Measurements from ENCODE around the gene UCHL5.

UCHL5 gene

DNA sequence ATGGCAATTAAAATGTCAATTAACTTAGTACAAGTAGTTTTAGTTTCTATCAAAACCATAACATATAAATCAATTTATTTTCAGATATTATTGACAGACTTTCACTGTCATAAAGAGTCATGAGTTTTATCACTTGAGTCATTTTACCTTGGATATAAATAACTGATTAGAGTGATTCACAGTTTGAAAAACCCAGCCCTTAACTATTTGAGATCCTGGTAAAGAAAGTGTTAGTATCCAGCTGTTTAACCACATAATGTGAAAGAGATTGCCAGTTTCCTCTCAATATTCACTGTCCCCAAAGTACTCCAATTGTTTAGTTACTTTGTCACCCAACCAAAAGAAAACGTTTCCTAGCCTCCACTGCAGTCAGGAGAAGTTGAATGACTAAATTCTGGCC is 91.3 kb downstream of the UCHL5 start:
- DNase-seq (ENCODE audit: low read depth in 3 of 3): no peak

DNA sequence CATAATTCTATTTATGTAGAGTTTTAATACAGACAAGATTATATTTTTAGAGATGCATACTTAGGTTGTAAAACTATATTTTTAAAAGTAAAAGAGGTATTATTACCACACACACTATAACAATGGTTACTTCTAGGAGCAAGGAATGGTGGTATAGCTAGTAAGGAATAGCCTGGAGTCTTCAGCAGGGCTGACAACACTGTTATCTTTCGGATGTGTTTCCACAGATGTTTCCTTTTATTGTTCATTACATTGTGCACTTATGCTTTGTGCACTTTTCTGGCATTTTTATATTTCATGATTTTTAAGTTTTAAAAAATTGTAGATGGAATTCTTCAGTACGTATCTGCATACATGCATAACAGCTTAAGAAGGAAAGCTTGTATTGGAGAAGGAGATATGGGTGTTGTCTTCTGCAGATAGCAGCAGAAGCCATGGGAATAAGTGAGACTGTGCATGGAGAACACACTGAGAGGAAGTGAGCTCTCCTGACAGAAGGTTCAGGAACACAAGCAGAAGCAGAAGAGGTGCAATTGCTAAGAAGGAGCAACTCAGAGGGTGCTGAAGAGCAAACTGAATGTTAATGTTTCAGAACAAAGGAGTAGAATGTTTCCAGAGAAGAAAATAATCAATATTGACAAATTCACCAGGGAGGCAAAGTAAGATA is 91.8 kb downstream of the UCHL5 start:
- DNase-seq (ENCODE audit: low read depth in 3 of 3): no peak

DNA sequence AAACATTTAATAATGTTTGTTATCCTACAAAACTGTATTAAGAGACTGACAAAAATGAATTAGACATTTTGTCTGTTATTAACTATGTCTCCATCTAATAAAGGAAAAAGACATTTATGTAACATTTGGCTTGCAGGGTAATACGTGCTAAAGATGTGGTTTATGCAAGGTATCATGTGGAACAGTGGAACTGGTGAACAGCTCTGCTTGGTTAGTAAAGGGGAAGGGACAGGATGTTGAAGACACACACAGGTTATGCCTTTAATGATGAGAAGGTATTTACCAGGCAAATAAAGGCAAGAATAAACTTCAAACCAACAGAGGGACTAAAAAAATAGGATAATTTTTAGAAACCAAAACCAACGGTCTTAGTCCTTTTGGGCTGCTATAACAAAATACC is 93.1 kb downstream of the UCHL5 start:
- DNase-seq (ENCODE audit: low read depth in 3 of 3): no peak

DNA sequence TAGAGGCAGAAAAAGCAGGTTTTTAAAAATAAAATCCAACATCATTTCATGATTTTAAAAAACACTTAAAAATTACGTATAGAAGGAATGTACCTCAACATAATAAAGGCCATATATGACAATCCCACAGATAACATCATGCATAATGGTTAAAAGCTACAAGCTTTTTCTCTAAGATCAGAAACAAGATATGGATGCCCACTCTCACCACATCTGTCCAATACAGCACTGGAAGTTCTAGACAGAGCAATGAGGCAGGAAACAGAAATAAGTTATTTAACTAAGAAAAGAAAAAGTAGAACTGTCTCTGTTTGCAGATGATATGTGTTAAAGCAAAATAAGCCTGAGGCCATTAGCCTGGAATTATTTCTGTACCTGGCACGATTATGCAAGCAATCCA is 96.3 kb downstream of the UCHL5 start:
- no peak for DNase-seq (ENCODE audit: low read depth in 3 of 3)
